ENCODE data around the gene ARHGAP6.

ARHGAP6 gene, protein sequence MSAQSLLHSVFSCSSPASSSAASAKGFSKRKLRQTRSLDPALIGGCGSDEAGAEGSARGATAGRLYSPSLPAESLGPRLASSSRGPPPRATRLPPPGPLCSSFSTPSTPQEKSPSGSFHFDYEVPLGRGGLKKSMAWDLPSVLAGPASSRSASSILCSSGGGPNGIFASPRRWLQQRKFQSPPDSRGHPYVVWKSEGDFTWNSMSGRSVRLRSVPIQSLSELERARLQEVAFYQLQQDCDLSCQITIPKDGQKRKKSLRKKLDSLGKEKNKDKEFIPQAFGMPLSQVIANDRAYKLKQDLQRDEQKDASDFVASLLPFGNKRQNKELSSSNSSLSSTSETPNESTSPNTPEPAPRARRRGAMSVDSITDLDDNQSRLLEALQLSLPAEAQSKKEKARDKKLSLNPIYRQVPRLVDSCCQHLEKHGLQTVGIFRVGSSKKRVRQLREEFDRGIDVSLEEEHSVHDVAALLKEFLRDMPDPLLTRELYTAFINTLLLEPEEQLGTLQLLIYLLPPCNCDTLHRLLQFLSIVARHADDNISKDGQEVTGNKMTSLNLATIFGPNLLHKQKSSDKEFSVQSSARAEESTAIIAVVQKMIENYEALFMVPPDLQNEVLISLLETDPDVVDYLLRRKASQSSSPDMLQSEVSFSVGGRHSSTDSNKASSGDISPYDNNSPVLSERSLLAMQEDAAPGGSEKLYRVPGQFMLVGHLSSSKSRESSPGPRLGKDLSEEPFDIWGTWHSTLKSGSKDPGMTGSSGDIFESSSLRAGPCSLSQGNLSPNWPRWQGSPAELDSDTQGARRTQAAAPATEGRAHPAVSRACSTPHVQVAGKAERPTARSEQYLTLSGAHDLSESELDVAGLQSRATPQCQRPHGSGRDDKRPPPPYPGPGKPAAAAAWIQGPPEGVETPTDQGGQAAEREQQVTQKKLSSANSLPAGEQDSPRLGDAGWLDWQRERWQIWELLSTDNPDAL (N-terminal part only)

DNA sequence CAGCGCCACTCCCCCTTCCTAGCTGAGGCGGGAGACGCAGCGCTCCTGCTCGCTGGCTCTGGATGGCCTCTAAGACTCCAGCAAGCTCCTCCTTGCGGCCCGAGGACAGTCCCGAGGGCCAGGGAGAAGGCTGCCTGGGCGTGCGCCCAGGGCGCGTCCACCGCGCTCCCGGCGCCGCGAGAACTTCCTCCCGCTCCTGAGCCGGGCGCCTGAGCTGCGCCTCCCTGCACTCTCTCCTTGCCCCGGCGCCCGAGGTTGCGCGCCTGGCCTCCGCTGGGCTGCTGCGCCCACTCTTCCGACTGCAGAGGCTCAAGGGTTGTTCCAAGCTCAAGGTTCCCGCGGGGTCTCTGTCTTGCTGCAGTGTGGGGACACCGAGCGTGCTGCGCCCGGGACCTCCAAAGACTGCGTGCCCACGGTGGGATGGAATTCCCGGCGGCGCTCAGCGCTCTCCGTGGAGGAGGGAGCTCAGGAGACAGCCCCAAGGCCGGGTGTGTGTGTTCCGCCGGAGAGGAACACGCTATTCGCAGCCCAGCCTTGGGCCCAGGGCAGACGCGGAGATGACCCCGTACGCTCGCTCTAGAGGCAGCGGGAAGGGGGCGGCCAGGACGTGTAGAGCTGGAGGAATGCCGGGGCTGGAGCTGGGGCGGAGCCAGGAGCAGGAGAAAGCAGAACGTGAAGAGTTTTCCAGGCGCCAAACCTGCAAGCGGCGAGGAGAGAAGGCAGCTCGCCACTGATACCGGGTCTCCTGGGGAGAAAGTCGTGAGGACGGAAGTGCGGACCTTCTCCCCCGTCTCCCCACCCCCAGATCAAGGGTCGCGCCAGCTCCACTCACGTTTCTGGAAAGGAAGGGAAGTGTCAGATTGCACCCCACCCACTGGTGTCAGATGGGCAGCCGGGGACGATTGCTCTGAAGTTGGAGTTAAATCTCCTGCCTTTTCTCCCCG is at the start of gene ARHGAP6:
Gene ARHGAP6 (minus strand): TSS at position 753 of the 944 bp plus-strand sequence. CDS start 1,092 bp downstream, outside the sequence.
- DNase-seq: no peak

- DNase-seq: no peak
Measured at GRCh38 chrX:11704725-11705495, 39.2 kb upstream of the ARHGAP6 start.

- DNase-seq: no peak
Measured at GRCh38 chrX:11703855-11704254, 38.1 kb upstream of the ARHGAP6 start.

DNA sequence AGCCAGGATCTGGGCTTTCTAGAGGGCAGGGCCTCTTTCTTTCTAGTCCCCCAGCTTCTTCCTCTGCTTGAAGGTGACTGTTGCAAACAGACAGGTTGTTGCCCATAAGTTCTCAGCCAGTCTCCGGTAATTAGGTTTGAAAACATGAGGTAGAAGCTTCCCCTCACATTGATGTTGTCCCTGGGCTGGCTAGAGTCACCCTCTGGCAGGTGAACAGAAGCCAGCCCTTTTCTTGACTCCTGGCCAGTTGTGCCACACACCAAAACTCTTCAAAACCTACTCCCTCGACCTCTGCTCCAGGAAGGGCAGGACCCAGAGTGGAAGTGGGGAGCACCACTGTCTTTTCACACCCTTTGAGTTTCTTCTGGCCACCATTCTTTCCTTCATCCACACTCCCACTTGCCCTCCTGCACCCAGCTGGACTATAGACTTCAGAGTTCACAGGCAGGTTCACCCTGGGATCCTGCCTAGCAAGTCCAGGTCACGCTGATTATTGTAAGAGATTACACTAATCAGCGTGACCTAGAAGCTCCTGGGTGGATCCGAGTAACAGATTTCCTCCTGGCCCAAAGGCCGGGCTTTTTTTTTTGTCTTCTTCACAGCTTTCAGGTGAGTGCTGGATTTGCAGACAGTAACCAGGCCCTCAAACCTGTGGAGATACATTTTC is 37.4 kb upstream of the ARHGAP6 start:
- DNase-seq: no peak

DNA sequence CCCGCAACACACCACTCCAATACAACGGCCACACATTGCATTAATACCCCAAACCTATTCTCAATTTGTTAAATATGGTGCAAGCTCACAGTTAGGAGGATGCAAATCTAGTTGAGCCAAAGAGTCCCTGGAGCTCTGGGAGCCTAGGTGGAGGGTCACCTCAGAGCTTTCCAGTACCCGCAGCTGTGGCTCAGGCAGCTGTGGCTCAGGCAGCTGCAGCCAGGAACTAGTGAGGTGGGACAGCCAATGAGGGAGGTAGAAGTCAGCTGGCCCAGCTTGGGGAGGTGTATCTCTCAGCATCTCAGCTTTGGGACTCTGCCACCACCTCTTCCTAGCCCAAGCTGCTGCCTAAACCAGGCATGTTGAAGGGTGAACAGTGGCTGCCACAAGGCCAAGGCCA is 36.7 kb upstream of the ARHGAP6 start:
- no peak for DNase-seq

DNA sequence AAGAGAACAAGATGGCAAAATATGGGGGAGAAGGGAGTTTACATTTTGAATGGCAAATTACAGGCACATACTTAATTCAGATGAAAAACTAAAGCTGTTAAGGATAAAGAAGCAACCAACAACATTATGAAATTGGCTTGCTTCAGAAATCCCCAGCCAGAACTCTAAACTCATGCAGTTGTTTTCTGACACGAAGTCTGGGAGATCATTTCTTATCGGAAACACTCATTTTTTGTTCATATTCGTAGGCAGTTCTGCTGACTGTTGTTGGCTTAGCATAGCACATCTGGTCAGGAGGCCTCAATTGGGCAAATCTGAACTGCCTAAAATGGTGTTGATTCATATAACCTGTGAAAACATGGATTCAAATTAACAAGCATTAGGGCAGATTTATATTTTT is 33.0 kb upstream of the ARHGAP6 start:
- no peak for DNase-seq

DNA sequence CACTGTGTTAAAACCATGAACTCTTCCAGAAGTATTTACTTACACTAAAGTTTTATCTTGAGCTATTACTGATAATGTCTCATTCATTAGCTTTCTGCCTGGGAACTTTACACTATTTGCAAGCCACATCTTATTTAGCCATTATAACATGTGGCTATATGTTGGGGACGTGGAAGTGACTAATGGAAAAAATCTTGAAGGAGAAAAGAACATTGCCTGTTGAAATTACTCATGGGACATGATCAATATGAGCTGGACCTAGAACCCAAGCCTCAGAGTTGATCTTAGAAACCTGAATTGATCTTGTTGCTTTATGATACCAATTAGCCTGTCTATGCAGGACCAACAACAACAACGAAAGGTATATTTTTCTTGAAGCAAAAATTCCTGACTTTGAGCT is 22.5 kb upstream of the ARHGAP6 start:
- no peak for DNase-seq

DNA sequence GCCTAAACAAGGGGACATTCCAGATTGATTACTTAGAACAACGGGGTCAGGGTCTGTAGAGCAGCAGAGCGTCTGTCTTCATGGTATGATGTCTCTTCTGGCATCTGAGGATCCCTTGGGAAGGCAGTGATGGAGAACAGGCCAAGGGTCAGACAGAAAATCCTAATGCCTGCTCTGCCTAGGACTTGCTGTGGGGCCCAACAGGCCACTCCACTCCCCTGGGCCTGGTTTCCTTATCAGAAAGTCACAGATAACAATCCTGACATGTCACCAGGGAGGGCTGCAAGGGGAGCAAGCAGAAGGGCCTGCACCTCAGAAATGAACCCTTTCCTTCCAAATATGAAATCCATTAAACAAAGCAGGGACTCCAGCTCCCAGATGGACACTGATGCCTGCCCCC is 21.4 kb upstream of the ARHGAP6 start:
- no peak for DNase-seq

GRCh38 chrX:11683057-11683456 is 17.3 kb upstream of the ARHGAP6 start:
- DNase-seq: no peak

- DNase-seq: no peak
Measured at GRCh38 chrX:11678158-11678557, 12.4 kb upstream of the ARHGAP6 start.

- DNase-seq: no peak
Measured at GRCh38 chrX:11672213-11672612, 6.5 kb upstream of the ARHGAP6 start.

GRCh38 chrX:11670316-11670715 is 4.6 kb upstream of the ARHGAP6 start:
- no peak for DNase-seq

DNA sequence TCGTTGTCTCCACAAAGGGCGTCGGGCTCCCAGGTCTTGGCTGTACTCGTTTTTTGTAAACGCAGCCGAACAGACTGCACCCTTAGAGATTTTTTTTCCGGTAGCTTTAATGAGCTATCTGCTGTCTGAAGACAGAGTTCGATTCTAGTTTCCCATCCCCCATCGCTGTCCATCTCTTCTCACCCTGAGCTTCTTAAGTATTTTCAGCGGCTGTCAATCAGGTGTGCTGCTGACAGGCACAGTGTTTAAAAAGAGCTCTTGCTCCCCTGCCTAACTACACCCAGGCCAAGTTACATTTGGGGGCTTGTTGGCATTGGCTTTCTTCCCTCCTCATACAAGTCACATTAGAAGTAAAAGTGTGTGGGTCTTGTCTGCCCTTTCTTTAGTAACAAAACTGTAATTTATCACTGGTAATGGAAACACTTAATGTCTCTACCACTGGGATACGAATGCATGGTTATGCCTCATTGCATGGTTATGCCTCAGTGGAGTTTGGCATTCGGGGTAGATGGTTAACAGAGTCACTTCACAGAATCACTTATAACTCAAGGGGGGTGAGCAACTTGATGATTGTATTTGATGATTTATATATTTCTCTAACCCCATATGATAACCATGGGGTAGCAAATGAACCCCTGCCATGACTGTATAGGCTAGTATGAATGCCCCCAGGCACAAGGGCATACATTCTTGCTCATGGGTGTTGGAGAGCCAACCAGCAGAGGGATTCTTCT is 1.4 kb upstream of the ARHGAP6 start:
- no peak for DNase-seq

- no peak for DNase-seq
Measured at GRCh38 chrX:11666164-11666563, 444 bp upstream of the ARHGAP6 start.

DNA sequence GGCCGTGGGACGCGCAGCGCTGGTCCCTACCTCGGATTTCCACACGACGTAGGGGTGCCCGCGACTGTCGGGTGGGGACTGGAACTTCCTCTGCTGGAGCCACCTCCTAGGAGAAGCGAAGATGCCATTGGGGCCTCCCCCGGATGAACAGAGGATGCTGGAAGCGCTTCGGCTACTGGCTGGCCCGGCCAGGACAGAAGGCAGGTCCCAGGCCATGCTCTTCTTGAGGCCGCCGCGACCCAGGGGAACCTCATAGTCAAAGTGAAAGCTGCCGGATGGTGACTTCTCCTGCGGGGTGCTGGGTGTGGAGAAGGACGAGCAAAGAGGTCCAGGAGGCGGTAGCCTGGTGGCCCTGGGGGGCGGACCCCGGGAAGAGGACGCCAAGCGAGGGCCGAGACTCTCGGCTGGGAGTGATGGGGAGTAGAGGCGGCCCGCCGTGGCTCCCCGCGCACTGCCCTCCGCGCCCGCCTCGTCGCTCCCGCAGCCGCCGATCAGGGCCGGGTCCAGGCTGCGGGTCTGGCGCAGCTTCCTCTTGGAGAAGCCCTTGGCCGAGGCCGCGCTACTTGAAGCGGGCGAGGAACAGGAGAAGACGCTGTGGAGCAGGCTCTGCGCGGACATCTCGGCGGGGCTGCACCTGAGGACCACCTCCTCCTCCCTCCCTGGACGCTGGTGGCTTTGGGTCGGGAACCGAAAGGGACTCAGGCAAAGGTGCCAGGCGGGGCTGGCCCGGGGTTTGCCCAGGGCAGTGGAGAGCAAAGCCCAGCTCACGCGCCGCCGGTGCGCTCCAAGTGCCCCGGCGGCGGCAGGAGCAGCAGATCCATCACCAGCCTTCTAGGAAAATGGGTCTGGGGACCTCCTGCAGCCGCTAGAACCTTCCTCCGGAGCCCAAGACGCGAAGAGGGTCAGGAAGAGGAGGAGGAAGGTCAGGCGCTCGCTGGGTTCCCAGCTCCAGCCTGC is 1.2 kb downstream of the ARHGAP6 start:
- DNase-seq: no peak

DNA sequence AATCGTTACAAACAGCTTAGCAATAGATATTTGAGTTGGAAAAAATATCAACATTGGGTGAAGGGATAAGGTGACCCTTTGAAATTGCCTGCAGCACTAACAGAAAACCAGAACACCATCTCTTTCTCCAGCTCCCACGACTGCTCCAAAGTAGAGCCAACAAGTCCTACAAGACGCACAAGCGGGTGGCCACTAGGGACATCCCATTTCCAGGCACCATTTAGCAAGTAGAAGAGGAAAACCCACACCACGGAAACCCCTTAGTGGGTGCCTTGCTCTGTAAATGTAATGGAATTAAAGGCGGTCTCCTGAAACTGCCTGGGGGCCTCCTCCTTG is 1.9 kb downstream of the ARHGAP6 start:
- DNase-seq: no peak

- no peak for DNase-seq
Measured at GRCh38 chrX:11655282-11656015, 10.3 kb downstream of the ARHGAP6 start.

DNA sequence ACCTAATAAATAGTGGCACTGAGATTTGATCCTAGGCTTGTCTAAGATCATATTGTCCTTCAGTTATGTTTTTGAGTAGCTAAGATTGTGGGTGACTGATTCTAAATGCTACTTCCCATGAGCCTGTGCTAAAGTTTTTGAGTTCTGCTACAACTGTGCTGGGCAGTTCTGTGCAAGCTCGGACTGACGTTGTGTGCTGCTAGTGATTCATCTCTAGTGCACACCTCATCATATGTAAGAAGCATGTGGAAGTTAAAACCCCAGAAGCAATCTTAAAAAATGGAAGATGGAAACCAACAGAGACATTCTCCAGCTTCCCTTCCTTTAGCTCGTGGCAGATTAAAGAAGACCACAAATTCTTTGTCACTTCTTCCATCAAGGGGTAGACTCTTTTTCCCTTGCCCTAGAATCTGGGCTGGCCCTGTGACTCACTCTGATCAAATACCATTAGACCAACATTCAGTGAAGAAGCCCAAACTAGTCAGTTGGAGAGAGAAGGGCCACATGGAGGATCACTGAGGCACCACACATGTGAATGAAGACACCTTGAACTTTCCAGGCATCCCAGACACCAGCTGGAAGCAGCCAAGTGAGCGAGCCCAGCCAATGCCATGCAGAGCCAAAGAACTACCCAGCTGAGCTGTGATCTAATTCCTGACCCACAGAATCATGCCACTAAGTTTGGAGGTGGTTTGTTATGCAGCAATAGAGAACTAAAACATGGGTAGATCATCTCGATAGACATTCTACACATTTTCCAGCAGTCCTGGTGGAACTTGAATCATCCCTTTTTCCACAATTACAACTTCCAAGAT is 16.8 kb downstream of the ARHGAP6 start:
- no peak for DNase-seq

Measured in NCI-H2107 (cell line).